HepG2 (cell line): ENCODE results near the gene GOLGA8B. TPM values are rescaled to one million over a fixed set of nuclear protein-coding genes. Genes with fewer than 3 reads are reported as not detected.

Experiments
- ELF4 ChIP-seq: sonication (generic); formaldehyde crosslinking; IDR thresholded peaks from 2 replicates; pipeline ENCODE4 v1.5.0; 2020; ENCODE audit warnings: missing genetic modification reagents, mild to moderate bottlenecking, moderate library complexity, borderline replicate concordance
- ZFY ChIP-seq: sonication (generic); formaldehyde crosslinking; IDR thresholded peaks from 2 replicates; pipeline ENCODE4 v1.4.0; 2020; ENCODE audit warnings: missing genetic modification reagents
- ZMYM3 ChIP-seq: sonication (generic); formaldehyde crosslinking; IDR thresholded peaks from 2 replicates; pipeline ENCODE4 v1.5.1; 2020; ENCODE audit warnings: mild to moderate bottlenecking, missing genetic modification reagents
- ZNF354B ChIP-seq: sonication (generic); formaldehyde crosslinking; IDR thresholded peaks from 2 replicates; pipeline ENCODE4 v1.8.0; 2022; ENCODE audit warnings: mild to moderate bottlenecking, missing genetic modification reagents
- polyA plus RNA-seq, 8 experiments: library from polyadenylated mRNA; depleted of rRNA in 3 of 8; stranded (reverse) in 7 of 8; unstranded in 1 of 8; fragments of >200 nt; fragmentation: Illumina TruSeq in 4 of 8; extraction: Trizol in 4 of 8; gene quantifications; 2 replicates each; pipeline versions ENCODE4 v1.2.1 to v1.2.3, GENCODE V29; 2011 to 2016; ENCODE audit warnings: low read depth in 4 of 8, missing spikeins in 1 of 8, mixed read lengths in 1 of 8; ENCODE audit not compliant: insufficient read depth in 1 of 8
- total RNA-seq, 5 experiments: library from RNA; depleted of rRNA; stranded (reverse); fragments of >200 nt; fragmentation: Illumina TruSeq; extraction: Trizol; gene quantifications; 2 replicates each; pipeline ENCODE4 v1.2.3, GENCODE V29; 2016; ENCODE audit warnings: low read depth in 1 of 5
- TF ChIP-seq, protein P1 (sequence below): sonication (generic); formaldehyde crosslinking; IDR thresholded peaks from one replicate; pipeline ENCODE4 v1.5.1; 2020; ENCODE audit warnings: mild to moderate bottlenecking, missing genetic modification reagents; ENCODE audit errors: not compliant biosample characterization
- TF ChIP-seq, protein P2 (sequence below): sonication (generic); formaldehyde crosslinking; IDR thresholded peaks from 2 replicates; pipeline ENCODE4 v1.4.0; 2020; ENCODE audit warnings: missing genetic modification reagents
- TF ChIP-seq, protein P3 (sequence below): sonication (generic); formaldehyde crosslinking; IDR thresholded peaks from 2 replicates; pipeline ENCODE4 v1.5.0; 2020; ENCODE audit warnings: missing genetic modification reagents, mild to moderate bottlenecking, borderline replicate concordance
- TF ChIP-seq, protein P4 (sequence below), 2 experiments: sonication (generic) in 1 of 2; formaldehyde crosslinking in 1 of 2; IDR thresholded peaks; 2 replicates each; pipeline versions ENCODE4 v1.4.0 to v1.6.1; 2018 to 2020; ENCODE audit warnings: missing genetic modification reagents in 2 of 2, borderline replicate concordance in 1 of 2, low read depth in 1 of 2, mild to moderate bottlenecking in 1 of 2, missing biosample characterization in 1 of 2
- TF ChIP-seq, protein P5 (sequence below): sonication (generic); formaldehyde crosslinking; IDR thresholded peaks from 2 replicates; pipeline ENCODE4 v1.5.0; 2020; ENCODE audit warnings: missing genetic modification reagents

The GOLGA8B gene
- total and polyA plus RNA-seq, 2 of the 13 experiments (the other 11 are each of a cell fraction or from before 2014, with no cell fraction given), result 38.8 to 89.0 TPM

DNA sequence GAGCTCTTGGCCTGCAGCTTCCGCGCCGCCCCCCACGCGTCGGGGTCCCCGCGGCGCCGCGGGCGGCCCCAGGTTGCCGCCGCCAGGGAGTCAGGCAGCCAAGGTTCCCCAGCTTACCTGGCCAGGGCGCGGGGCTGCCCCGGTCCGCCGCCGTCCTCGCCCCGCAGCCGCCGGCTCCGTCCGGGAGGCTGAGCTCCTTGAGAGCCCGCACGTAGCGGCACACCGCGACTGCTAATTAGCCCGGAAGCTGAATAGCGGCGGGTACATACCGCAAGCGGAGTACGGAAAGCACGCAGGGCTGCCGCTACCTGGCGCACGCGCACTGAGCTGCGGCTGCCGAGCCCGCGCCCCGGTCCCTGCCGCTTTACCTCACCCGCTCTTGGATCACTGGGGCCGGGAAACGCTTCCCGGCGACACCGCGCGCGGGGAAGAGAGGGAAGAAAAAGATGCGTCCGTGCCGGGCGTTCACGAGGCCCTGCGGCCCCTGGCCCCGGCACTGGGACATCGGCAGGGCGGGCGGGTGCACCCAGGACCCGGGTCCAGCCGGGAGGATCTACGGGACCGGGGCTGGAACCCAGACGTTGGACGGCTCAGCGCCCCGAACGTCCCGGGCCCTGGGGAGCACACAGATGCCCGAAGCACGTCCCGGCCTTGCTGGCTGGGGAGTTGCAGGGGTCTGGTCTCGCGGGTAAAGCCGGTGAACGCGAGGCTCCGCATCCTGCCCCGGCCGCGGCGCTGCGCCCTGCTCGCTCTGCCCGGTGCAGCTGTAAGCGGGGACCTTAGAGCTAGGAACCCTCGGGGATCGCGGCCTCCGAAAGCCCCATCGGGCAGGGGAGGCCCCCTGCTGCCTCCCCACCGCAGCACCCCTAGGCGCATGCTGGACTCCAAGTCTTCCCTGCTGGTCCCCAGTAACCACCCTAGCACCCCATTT lies at the start of gene GOLGA8B (continued):
- TF ChIP-seq, protein P1, sequence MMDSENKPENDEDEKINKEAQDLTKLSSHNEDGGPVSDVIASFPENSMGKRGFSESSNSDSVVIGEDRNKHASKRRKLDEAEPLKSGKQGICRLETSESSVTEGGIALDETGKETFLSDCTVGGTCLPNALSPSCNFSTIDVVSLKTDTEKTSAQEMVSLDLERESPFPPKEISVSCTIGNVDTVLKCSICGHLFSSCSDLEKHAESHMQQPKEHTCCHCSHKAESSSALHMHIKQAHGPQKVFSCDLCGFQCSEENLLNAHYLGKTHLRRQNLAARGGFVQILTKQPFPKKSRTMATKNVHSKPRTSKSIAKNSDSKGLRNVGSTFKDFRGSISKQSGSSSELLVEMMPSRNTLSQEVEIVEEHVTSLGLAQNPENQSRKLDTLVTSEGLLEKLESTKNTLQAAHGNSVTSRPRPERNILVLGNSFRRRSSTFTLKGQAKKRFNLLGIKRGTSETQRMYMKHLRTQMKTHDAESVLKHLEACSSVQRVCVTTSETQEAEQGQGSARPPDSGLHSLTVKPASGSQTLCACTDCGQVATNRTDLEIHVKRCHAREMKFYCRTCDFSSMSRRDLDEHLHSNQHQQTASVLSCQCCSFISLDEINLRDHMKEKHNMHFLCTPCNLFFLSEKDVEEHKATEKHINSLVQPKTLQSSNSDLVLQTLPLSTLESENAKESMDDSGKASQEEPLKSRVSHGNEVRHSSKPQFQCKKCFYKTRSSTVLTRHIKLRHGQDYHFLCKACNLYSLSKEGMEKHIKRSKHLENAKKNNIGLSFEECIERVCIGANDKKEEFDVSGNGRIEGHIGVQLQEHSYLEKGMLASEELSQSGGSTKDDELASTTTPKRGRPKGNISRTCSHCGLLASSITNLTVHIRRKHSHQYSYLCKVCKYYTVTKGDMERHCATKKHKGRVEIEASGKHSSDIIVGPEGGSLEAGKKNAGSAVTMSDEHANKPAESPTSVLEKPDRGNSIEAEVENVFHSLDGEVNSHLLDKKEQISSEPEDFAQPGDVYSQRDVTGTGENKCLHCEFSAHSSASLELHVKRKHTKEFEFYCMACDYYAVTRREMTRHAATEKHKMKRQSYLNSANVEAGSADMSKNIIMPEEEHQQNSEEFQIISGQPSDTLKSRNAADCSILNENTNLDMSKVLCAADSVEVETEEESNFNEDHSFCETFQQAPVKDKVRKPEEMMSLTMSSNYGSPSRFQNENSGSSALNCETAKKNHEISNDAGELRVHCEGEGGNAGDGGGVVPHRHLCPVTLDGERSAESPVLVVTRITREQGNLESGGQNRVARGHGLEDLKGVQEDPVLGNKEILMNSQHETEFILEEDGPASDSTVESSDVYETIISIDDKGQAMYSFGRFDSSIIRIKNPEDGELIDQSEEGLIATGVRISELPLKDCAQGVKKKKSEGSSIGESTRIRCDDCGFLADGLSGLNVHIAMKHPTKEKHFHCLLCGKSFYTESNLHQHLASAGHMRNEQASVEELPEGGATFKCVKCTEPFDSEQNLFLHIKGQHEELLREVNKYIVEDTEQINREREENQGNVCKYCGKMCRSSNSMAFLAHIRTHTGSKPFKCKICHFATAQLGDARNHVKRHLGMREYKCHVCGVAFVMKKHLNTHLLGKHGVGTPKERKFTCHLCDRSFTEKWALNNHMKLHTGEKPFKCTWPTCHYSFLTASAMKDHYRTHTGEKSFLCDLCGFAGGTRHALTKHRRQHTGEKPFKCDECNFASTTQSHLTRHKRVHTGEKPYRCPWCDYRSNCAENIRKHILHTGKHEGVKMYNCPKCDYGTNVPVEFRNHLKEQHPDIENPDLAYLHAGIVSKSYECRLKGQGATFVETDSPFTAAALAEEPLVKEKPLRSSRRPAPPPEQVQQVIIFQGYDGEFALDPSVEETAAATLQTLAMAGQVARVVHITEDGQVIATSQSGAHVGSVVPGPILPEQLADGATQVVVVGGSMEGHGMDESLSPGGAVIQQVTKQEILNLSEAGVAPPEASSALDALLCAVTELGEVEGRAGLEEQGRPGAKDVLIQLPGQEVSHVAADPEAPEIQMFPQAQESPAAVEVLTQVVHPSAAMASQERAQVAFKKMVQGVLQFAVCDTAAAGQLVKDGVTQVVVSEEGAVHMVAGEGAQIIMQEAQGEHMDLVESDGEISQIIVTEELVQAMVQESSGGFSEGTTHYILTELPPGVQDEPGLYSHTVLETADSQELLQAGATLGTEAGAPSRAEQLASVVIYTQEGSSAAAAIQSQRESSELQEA, result peak; percentile 70
- TF ChIP-seq ZNF354B (CRISPR knock-in tag) (no peak), ZMYM3 (no peak), ELF4 (CRISPR knock-in tag) (peak; percentile 48; the same call in 1 of the 2 replicates), ZFY (peak; percentile 82)
- TF ChIP-seq, protein P2, sequence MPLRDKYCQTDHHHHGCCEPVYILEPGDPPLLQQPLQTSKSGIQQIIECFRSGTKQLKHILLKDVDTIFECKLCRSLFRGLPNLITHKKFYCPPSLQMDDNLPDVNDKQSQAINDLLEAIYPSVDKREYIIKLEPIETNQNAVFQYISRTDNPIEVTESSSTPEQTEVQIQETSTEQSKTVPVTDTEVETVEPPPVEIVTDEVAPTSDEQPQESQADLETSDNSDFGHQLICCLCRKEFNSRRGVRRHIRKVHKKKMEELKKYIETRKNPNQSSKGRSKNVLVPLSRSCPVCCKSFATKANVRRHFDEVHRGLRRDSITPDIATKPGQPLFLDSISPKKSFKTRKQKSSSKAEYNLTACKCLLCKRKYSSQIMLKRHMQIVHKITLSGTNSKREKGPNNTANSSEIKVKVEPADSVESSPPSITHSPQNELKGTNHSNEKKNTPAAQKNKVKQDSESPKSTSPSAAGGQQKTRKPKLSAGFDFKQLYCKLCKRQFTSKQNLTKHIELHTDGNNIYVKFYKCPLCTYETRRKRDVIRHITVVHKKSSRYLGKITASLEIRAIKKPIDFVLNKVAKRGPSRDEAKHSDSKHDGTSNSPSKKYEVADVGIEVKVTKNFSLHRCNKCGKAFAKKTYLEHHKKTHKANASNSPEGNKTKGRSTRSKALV (CRISPR knock-in tag), result peak; percentile 87
- TF ChIP-seq, protein P3, sequence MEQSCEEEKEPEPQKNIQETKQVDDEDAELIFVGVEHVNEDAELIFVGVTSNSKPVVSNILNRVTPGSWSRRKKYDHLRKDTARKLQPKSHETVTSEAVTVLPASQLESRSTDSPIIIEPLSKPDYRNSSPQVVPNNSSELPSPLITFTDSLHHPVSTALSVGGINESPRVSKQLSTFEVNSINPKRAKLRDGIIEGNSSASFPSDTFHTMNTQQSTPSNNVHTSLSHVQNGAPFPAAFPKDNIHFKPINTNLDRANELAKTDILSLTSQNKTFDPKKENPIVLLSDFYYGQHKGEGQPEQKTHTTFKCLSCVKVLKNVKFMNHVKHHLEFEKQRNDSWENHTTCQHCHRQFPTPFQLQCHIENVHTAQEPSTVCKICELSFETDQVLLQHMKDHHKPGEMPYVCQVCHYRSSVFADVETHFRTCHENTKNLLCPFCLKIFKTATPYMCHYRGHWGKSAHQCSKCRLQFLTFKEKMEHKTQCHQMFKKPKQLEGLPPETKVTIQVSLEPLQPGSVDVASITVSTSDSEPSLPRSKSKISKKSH (CRISPR knock-in tag), result no peak
- TF ChIP-seq, protein P4, sequence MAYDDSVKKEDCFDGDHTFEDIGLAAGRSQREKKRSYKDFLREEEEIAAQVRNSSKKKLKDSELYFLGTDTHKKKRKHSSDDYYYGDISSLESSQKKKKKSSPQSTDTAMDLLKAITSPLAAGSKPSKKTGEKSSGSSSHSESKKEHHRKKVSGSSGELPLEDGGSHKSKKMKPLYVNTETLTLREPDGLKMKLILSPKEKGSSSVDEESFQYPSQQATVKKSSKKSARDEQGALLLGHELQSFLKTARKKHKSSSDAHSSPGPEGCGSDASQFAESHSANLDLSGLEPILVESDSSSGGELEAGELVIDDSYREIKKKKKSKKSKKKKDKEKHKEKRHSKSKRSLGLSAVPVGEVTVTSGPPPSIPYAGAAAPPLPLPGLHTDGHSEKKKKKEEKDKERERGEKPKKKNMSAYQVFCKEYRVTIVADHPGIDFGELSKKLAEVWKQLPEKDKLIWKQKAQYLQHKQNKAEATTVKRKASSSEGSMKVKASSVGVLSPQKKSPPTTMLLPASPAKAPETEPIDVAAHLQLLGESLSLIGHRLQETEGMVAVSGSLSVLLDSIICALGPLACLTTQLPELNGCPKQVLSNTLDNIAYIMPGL (CRISPR knock-in tag; IDR thresholded peaks at IDR 0.05; ENCODE audit: borderline replicate concordance in 1 of 2, low read depth in 1 of 2), result peak; percentile 74 to 85
- TF ChIP-seq, protein P5, sequence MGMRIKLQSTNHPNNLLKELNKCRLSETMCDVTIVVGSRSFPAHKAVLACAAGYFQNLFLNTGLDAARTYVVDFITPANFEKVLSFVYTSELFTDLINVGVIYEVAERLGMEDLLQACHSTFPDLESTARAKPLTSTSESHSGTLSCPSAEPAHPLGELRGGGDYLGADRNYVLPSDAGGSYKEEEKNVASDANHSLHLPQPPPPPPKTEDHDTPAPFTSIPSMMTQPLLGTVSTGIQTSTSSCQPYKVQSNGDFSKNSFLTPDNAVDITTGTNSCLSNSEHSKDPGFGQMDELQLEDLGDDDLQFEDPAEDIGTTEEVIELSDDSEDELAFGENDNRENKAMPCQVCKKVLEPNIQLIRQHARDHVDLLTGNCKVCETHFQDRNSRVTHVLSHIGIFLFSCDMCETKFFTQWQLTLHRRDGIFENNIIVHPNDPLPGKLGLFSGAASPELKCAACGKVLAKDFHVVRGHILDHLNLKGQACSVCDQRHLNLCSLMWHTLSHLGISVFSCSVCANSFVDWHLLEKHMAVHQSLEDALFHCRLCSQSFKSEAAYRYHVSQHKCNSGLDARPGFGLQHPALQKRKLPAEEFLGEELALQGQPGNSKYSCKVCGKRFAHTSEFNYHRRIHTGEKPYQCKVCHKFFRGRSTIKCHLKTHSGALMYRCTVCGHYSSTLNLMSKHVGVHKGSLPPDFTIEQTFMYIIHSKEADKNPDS (CRISPR knock-in tag), result 0 out of 2 replicates have a peak, but pooled peaks have one; percentile 40
